ENCODE measurements around the gene MYO10. TPM values are rescaled to one million over a fixed set of nuclear protein-coding genes. Genes with fewer than 3 reads are reported as not detected.

The MYO10 gene
- total RNA-seq, 3 donors from 2014 or later (not counting 1 experiment from before 2014, with no cell fraction given), result 0.83 to 1.2 TPM; not detected in 1

- H3K4me1 ChIP-seq (ENCODE audit: control insufficient read depth, insufficient read depth, low read length), result no peaks in the 10 kb centered on the region
- H3K36me3 Mint-ChIP-seq, result no peaks in the 10 kb centered on the region
- no peak overlapping the region for H3K27ac Mint-ChIP-seq
- no peaks in the 10 kb centered on the region for H3K4me1 Mint-ChIP-seq
- no peaks in the 10 kb centered on the region for H3K27me3 ChIP-seq (ENCODE audit: control insufficient read depth, insufficient read depth, low read length)
- no peak overlapping the region for H3K4me3 ChIP-seq (ENCODE audit: low read length)
- H3K9me3 ChIP-seq (ENCODE audit: control insufficient read depth, insufficient read depth, low read length), result no peaks in the 10 kb centered on the region
- H3K9me3 Mint-ChIP-seq, result peaks cover 4 to 5% of the 10 kb centered on the region in 2 donors
- no peak overlapping the region for H3K4me3 Mint-ChIP-seq
- TF ChIP-seq, protein P1, sequence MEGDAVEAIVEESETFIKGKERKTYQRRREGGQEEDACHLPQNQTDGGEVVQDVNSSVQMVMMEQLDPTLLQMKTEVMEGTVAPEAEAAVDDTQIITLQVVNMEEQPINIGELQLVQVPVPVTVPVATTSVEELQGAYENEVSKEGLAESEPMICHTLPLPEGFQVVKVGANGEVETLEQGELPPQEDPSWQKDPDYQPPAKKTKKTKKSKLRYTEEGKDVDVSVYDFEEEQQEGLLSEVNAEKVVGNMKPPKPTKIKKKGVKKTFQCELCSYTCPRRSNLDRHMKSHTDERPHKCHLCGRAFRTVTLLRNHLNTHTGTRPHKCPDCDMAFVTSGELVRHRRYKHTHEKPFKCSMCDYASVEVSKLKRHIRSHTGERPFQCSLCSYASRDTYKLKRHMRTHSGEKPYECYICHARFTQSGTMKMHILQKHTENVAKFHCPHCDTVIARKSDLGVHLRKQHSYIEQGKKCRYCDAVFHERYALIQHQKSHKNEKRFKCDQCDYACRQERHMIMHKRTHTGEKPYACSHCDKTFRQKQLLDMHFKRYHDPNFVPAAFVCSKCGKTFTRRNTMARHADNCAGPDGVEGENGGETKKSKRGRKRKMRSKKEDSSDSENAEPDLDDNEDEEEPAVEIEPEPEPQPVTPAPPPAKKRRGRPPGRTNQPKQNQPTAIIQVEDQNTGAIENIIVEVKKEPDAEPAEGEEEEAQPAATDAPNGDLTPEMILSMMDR (IDR thresholded peaks at IDR 0.05), result no peak
- intact Hi-C loops (cut with micrococcal nuclease), result no loop called here
- 95% methylated on average over 7 of the region's 8 CpGs for WGBS (ENCODE audit: insufficient coverage)
- no peak overlapping the region for H3K27ac ChIP-seq (ENCODE audit: low read length)
- ATAC-seq, result no peak
- no peaks in the 10 kb centered on the region for H3K36me3 ChIP-seq (ENCODE audit: control insufficient read depth, insufficient read depth, low read length)
- DNase-seq, result no peak
- H3K27me3 Mint-ChIP-seq (ENCODE audit: low read depth in 2 of 2), result peaks cover 0 to 3% of the 10 kb centered on the region in 2 donors
Observed at GRCh38 chr5:16889203-16889971, 46.7 kb downstream of the MYO10 start.

DNA sequence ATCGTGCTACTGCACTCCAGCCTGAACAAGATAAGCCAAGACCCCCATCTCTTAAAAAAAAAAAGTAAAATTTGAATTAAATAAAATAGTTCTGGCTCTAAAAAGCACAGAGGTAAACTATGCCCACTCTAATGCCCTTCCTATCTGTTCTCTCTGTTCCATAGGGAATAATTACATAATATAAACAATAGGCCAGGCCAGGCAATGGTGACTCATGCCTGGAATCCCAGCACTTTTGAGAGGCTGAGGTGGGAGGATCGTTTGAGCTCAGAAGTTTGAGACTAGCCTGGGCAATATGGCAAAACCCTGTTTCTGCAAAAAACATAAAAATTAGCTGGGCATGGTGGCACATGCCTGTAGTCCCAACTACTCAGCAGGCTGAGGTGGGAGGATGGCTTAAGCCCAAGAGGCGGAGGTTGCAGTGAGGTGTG, 47.4 kb downstream of the MYO10 start:
- peaks cover 0 to 3% of the 10 kb centered on the region in 2 donors for H3K27me3 Mint-ChIP-seq (ENCODE audit: low read depth in 2 of 2)
- WGBS (ENCODE audit: insufficient coverage), result 86% methylated on average over 2 of the region's 3 CpGs

GRCh38 chr5:16886793-16887345, 49.2 kb downstream of the MYO10 start:
- 96% methylated on average over 5 of the region's 8 CpGs for whole genome bisulfite sequencing (ENCODE audit: insufficient coverage)
- Histone ChIP-seq H3K27ac (ENCODE audit: low read length) (no peak overlapping the region), H3K4me1 (ENCODE audit: control insufficient read depth, insufficient read depth, low read length) (no peaks in the 10 kb centered on the region), H3K4me3 (ENCODE audit: low read length) (no peak overlapping the region), H3K9me3 (ENCODE audit: control insufficient read depth, insufficient read depth, low read length) (no peaks in the 10 kb centered on the region), H3K36me3 (ENCODE audit: control insufficient read depth, insufficient read depth, low read length) (no peaks in the 10 kb centered on the region), H3K27me3 (ENCODE audit: control insufficient read depth, insufficient read depth, low read length) (no peaks in the 10 kb centered on the region)
- no peak for DNase-seq
- no peak for ATAC-seq
- H3K27ac Mint-ChIP-seq, result no peak overlapping the region
- H3K4me1 Mint-ChIP-seq, result no peaks in the 10 kb centered on the region
- peaks cover 0 to 3% of the 10 kb centered on the region in 2 donors for H3K27me3 Mint-ChIP-seq (ENCODE audit: low read depth in 2 of 2)
- peaks cover 4 to 5% of the 10 kb centered on the region in 2 donors for H3K9me3 Mint-ChIP-seq
- intact Hi-C loops (cut with micrococcal nuclease), result no loop called here
- no peaks in the 10 kb centered on the region for H3K36me3 Mint-ChIP-seq
- TF ChIP-seq, protein P1 (IDR thresholded peaks at IDR 0.05), result no peak
- no peak overlapping the region for H3K4me3 Mint-ChIP-seq

More for the DNA sequence above, 47.4 kb downstream of the MYO10 start:
- H3K4me3 ChIP-seq (ENCODE audit: low read length), result no peak overlapping the region
- no peaks in the 10 kb centered on the region for H3K4me1 ChIP-seq (ENCODE audit: control insufficient read depth, insufficient read depth, low read length)
- no peak overlapping the region for H3K27ac ChIP-seq (ENCODE audit: low read length)
- TF ChIP-seq, protein P1 (IDR thresholded peaks at IDR 0.05), result no peak
- no peaks in the 10 kb centered on the region for H3K36me3 ChIP-seq (ENCODE audit: control insufficient read depth, insufficient read depth, low read length)
- intact Hi-C loops (cut with micrococcal nuclease), result no loop called here
- H3K9me3 ChIP-seq (ENCODE audit: control insufficient read depth, insufficient read depth, low read length), result no peaks in the 10 kb centered on the region
- no peaks in the 10 kb centered on the region for H3K27me3 ChIP-seq (ENCODE audit: control insufficient read depth, insufficient read depth, low read length)
- DNase-seq, result no peak
- H3K4me3 Mint-ChIP-seq, result no peak overlapping the region
- H3K36me3 Mint-ChIP-seq, result no peaks in the 10 kb centered on the region
- H3K27ac Mint-ChIP-seq, result no peak overlapping the region
- peaks cover 4 to 5% of the 10 kb centered on the region in 2 donors for H3K9me3 Mint-ChIP-seq
- no peaks in the 10 kb centered on the region for H3K4me1 Mint-ChIP-seq
- ATAC-seq, result no peak

Data from natural killer cell (primary cell).